Pancreas (tissue), 10 donors: ENCODE measurements around the gene CDC42BPA. TPM values are rescaled to one million over a fixed set of nuclear protein-coding genes. Genes with fewer than 3 reads are reported as not detected.
A peak's percentile ranks its signal among the peaks of the same experiment; 100 is the strongest.

Experiments
- ATAC-seq, 4 donors: fragments of 200-7000 bp; cut with Tn5 transposase; one replicate each; pipeline versions ENCODE4 v1.8.0 to v1.9.1; 2020; ENCODE audit warnings: mild to moderate bottlenecking in 4 of 4, moderate library complexity in 4 of 4
- DNase-seq, 6 donors: peaks; one replicate each; pipeline ENCODE4 v3.0.0-alpha.2; 2020
- FAIRE-seq: peaks from 2 replicates; lab custom pipeline; 2012; peaks lifted over from hg19 to GRCh38; lab: Jason Lieb, UNC
- H3K27ac ChIP-seq, 4 donors: fragments of 200-600 bp; sonication (generic); 1 replicate in 3 of 4; 2 replicates in 1 of 4; pipeline versions ENCODE4 v1.5.0 to v1.8.0; 2020
- H3K27me3 ChIP-seq, 4 donors: fragments of 200-600 bp; one replicate each; pipeline ENCODE4 v1.8.0; 2021
- H3K36me3 ChIP-seq, 3 donors: fragments of 200-600 bp; sonication (generic) in 1 of 3; one replicate each; pipeline versions ENCODE4 v1.5.0 to v1.8.0; 2020 to 2021
- H3K4me1 ChIP-seq, 3 donors: fragments of 200-600 bp; one replicate each; pipeline ENCODE4 v1.8.0; 2021
- H3K4me3 ChIP-seq, 4 donors: fragments of 200-600 bp; sonication (generic) in 2 of 4; one replicate each; pipeline versions ENCODE4 v1.5.0 to v1.8.0; 2020 to 2021
- H3K9me3 ChIP-seq, 4 donors: fragments of 200-600 bp; one replicate each; pipeline ENCODE4 v1.8.0; 2021
- WGBS, 2 donors: extraction: QIAGEN DNeasy Blood & Tissue Kit; methylation state at CpG; one replicate each; pipeline ENCODE4 v1.1.7; 2013; 5-methylcytosine and 5-hydroxymethylcytosine counted together
- intact Hi-C, 3 donors: fragments of 100-400 bp; cut with DNase I; formaldehyde crosslinking; loops; one replicate each; pipeline versions ENCODE4 v1.11.1 to v1.14.2; 2022
- polyA plus RNA-seq, 2 donors: library from polyadenylated mRNA; stranded (reverse); fragments of 200-250 nt; gene quantifications; one replicate each; pipeline ENCODE4 v1.2.3, GENCODE V29; 2013
- total RNA-seq, 6 donors: library from RNA; stranded (reverse); fragmentation: NEBNext Ultra II Directional in 4 of 6; extraction: Animal tissue kit (Norgen Biotek cat#: 25700) in 4 of 6; gene quantifications; one replicate each; pipeline versions ENCODE4 v1.2.1 to v1.2.4, GENCODE V29; 2021 to 2023
- TF ChIP-seq, protein P1 (sequence below), 4 donors: fragments of 200-600 bp; sonication (generic) in 3 of 4; IDR thresholded peaks; one replicate each; pipeline versions ENCODE4 v1.5.0 to v1.8.0; 2021; ENCODE audit warnings: antibody characterized with exemption in 4 of 4
- donor health status: healthy with polysubstance abuse.
- donor health status: DM: no; HTN: no; CAD: no; lungs with moderate emphysema.
- donor health status: DM: no; HTN: no; CAD: no.
- donor health status: control.
- donor health status: control.
- donor health status: Bipolar disorder and iron deficiency.
- donor health status: DM: yes; HTN: yes; CAD: no.
- donor health status: DM: no; HTN: no; CAD: no.
- donor health status: DM: no; HTN: no; CAD: no.
- donor health status: DM: yes; HTN: yes; CAD: no.

Gene CDC42BPA
- total and polyA plus RNA-seq, 8 donors = 5.3 to 22.5 (median 16.5) TPM

GRCh38 chr1:226943156-226943555 lies 375.1 kb downstream of the CDC42BPA start:
- H3K27me3 ChIP-seq = no peaks in the 10 kb centered on the region
- H3K4me3 ChIP-seq = peak overlapping the region in 3 of 4 donors; percentile 9 to 97 (median 91)
- WGBS, 2 donors = 31 to 39% methylated on average over 5 of the region's 5 CpGs
- DNase-seq (no peak), ATAC-seq (no peak), FAIRE-seq (no peak)
- intact Hi-C loops = no loop called here
- no peaks in the 10 kb centered on the region for H3K9me3 ChIP-seq
- peak overlapping the region in 3 of 4 donors; percentile 88 to 98 (median 93) for H3K27ac ChIP-seq
- H3K4me1 ChIP-seq = peaks cover 31 to 65% (median 41%) of the 10 kb centered on the region in 3 donors
- TF ChIP-seq, protein P1, sequence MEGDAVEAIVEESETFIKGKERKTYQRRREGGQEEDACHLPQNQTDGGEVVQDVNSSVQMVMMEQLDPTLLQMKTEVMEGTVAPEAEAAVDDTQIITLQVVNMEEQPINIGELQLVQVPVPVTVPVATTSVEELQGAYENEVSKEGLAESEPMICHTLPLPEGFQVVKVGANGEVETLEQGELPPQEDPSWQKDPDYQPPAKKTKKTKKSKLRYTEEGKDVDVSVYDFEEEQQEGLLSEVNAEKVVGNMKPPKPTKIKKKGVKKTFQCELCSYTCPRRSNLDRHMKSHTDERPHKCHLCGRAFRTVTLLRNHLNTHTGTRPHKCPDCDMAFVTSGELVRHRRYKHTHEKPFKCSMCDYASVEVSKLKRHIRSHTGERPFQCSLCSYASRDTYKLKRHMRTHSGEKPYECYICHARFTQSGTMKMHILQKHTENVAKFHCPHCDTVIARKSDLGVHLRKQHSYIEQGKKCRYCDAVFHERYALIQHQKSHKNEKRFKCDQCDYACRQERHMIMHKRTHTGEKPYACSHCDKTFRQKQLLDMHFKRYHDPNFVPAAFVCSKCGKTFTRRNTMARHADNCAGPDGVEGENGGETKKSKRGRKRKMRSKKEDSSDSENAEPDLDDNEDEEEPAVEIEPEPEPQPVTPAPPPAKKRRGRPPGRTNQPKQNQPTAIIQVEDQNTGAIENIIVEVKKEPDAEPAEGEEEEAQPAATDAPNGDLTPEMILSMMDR (IDR thresholded peaks at IDR 0.05) = no peak
- H3K36me3 ChIP-seq = no peaks in the 10 kb centered on the region

- intact Hi-C loops = no loop called here
- H3K36me3 ChIP-seq = no peaks in the 10 kb centered on the region
- WGBS, 2 donors = 33 to 36% methylated on average over 3 of the region's 3 CpGs
- TF ChIP-seq, protein P1 (IDR thresholded peaks at IDR 0.05) = no peak
- peak overlapping the region in 2 of 4 donors; percentile 93 to 98 for H3K27ac ChIP-seq
- H3K27me3 ChIP-seq = no peaks in the 10 kb centered on the region
- H3K4me3 ChIP-seq = peak overlapping the region in 3 of 4 donors; percentile 9 to 97 (median 91)
- ATAC-seq = no peak
- H3K9me3 ChIP-seq = no peaks in the 10 kb centered on the region
- FAIRE-seq = no peak
- peaks cover 24 to 59% (median 37%) of the 10 kb centered on the region in 3 donors for H3K4me1 ChIP-seq
- DNase-seq = no peak
These were observed 375.9 kb downstream of the CDC42BPA start for GRCh38 chr1:226942392-226942791.

GRCh38 chr1:226940806-226941067 lies 377.6 kb downstream of the CDC42BPA start:
- no peaks in the 10 kb centered on the region for H3K9me3 ChIP-seq
- no peak for ATAC-seq
- FAIRE-seq = no peak

GRCh38 chr1:226940029-226940805 lies 378.1 kb downstream of the CDC42BPA start, which contains the start of gene COQ8A:
TSS of gene COQ8A (plus strand) at chr1:226940294. CDS start at chr1:226961386, 21,092 bp downstream.
- intact Hi-C loops = no loop called here
- WGBS, 2 donors = 0 to 1% methylated on average over 68 to 73 of the region's 73 CpGs
- Histone ChIP-seq H3K27me3 (no peaks in the 10 kb centered on the region), H3K4me1 (peaks cover 7 to 41% (median 20%) of the 10 kb centered on the region in 3 donors), H3K9me3 (no peaks in the 10 kb centered on the region), H3K4me3 (peak within 1 kb of the TSS; percentile 85 to 98 (median 94)), H3K27ac (peak within 1 kb of the TSS; percentile 98 to 99 (median 99)), H3K36me3 (no peaks in the 10 kb centered on the region)
- FAIRE-seq = peak; percentile 39
- TF ChIP-seq, protein P1 (IDR thresholded peaks at IDR 0.05) = no peak
- peak; percentile 86 to 93 (median 89) for ATAC-seq
- peak; percentile 99 to 100 (median 100) for DNase-seq

More at GRCh38 chr1:226940806-226941067, 377.6 kb downstream of the CDC42BPA start:
- H3K4me1 ChIP-seq = peaks cover 8 to 43% (median 22%) of the 10 kb centered on the region in 3 donors
- peak overlapping the region; percentile 92 to 99 (median 96) for H3K27ac ChIP-seq
- TF ChIP-seq, protein P1 (IDR thresholded peaks at IDR 0.05) = no peak
- H3K36me3 ChIP-seq = no peaks in the 10 kb centered on the region
- peak overlapping the region; percentile 85 to 98 (median 94) for H3K4me3 ChIP-seq
- no peaks in the 10 kb centered on the region for H3K27me3 ChIP-seq
- intact Hi-C loops = no loop called here
- DNase-seq = no peak
- WGBS, 2 donors = 10 to 14% methylated on average over 6 of the region's 6 CpGs

Other genes with a start within 250 kb of the CDC42BPA start
- gene ZNF678, start 245.1 kb upstream of the CDC42BPA start, total RNA-seq = 1 to 10 TPM; 4.9 to 8.0 (median 6.6) TPM
- gene ZNF678, start 245.1 kb upstream of the CDC42BPA start, polyA plus RNA-seq = 1 to 10 TPM; 1.6 to 1.7 TPM